ENCODE results near the gene CHSY1. TPM values are rescaled to one million over a fixed set of nuclear protein-coding genes. Genes with fewer than 3 reads are reported as not detected.

The CHSY1 gene
- total RNA-seq, 1 donor from 2014 or later, result 27.6 TPM

GRCh38 chr15:101165905-101166471 is 85.9 kb downstream of the CHSY1 start:
- Mint-ChIP-seq H3K4me1 (ENCODE audit: unreplicated experiment) (peaks cover 27% of the 10 kb centered on the region), H3K36me3 (ENCODE audit: low read depth, unreplicated experiment) (peaks cover 22% of the 10 kb centered on the region), H3K9me3 (ENCODE audit: unreplicated experiment) (peaks cover 35% of the 10 kb centered on the region), H3K27ac (ENCODE audit: unreplicated experiment) (no peak overlapping the region), H3K27me3 (ENCODE audit: unreplicated experiment) (peaks cover 6% of the 10 kb centered on the region), H3K4me3 (ENCODE audit: unreplicated experiment) (no peak overlapping the region)
- no peak for DNase-seq (ENCODE audit: low spot score)
- no peak for TF ChIP-seq CTCF (IDR thresholded peaks at IDR 0.05; ENCODE audit: unreplicated experiment)

GRCh38 chr15:101162701-101163483 is 89.0 kb downstream of the CHSY1 start:
- Mint-ChIP-seq H3K9me3 (ENCODE audit: unreplicated experiment) (peaks cover 35% of the 10 kb centered on the region), H3K27ac (ENCODE audit: unreplicated experiment) (no peak overlapping the region), H3K27me3 (ENCODE audit: unreplicated experiment) (peaks cover 9% of the 10 kb centered on the region), H3K4me3 (ENCODE audit: unreplicated experiment) (no peak overlapping the region), H3K4me1 (ENCODE audit: unreplicated experiment) (peaks cover 28% of the 10 kb centered on the region), H3K36me3 (ENCODE audit: low read depth, unreplicated experiment) (peaks cover 22% of the 10 kb centered on the region)
- no peak for DNase-seq (ENCODE audit: low spot score)
- TF ChIP-seq CTCF (IDR thresholded peaks at IDR 0.05; ENCODE audit: unreplicated experiment), result no peak

- Mint-ChIP-seq H3K27me3 (ENCODE audit: unreplicated experiment) (peaks cover 9% of the 10 kb centered on the region), H3K4me3 (ENCODE audit: unreplicated experiment) (no peak overlapping the region), H3K9me3 (ENCODE audit: unreplicated experiment) (peaks cover 35% of the 10 kb centered on the region), H3K4me1 (ENCODE audit: unreplicated experiment) (peaks cover 19% of the 10 kb centered on the region), H3K27ac (ENCODE audit: unreplicated experiment) (peak overlapping the region; percentile 78), H3K36me3 (ENCODE audit: low read depth, unreplicated experiment) (peaks cover 16% of the 10 kb centered on the region)
- no peak for DNase-seq (ENCODE audit: low spot score)
- no peak for TF ChIP-seq CTCF (IDR thresholded peaks at IDR 0.05; ENCODE audit: unreplicated experiment)
Observed at GRCh38 chr15:101161656-101162055, 90.2 kb downstream of the CHSY1 start.

GRCh38 chr15:101159936-101160815 is 91.7 kb downstream of the CHSY1 start:
- H3K9me3 Mint-ChIP-seq (ENCODE audit: unreplicated experiment), result peaks cover 25% of the 10 kb centered on the region
- H3K36me3 Mint-ChIP-seq (ENCODE audit: low read depth, unreplicated experiment), result peaks cover 14% of the 10 kb centered on the region
- peak overlapping the region; percentile 43 for H3K27ac Mint-ChIP-seq (ENCODE audit: unreplicated experiment)
- H3K4me1 Mint-ChIP-seq (ENCODE audit: unreplicated experiment), result peaks cover 19% of the 10 kb centered on the region
- H3K4me3 Mint-ChIP-seq (ENCODE audit: unreplicated experiment), result no peak overlapping the region
- no peak for TF ChIP-seq CTCF (IDR thresholded peaks at IDR 0.05; ENCODE audit: unreplicated experiment)
- H3K27me3 Mint-ChIP-seq (ENCODE audit: unreplicated experiment), result peaks cover 9% of the 10 kb centered on the region
- no peak for DNase-seq (ENCODE audit: low spot score)
